H1 (cell line): ENCODE measurements around the gene FOXP4. TPM values are rescaled to one million over a fixed set of nuclear protein-coding genes. Genes with fewer than 3 reads are reported as not detected.

Experiments
- BACH1 ChIP-seq: IDR thresholded peaks from 2 replicates; pipeline ENCODE4 v1.6.1; 2012; ENCODE audit warnings: low read length, improper control_type of control experiment
- CBX8 ChIP-seq: fragments of 300-800, 300-1000 bp; sonication (generic); IDR thresholded peaks from 2 replicates; pipeline ENCODE4 v1.7.1; 2016; ENCODE audit warnings: low read depth, low read length, borderline replicate concordance
- GABPA ChIP-seq: IDR thresholded peaks from 2 replicates; pipeline ENCODE4 v1.6.1; 2011; ENCODE audit warnings: mild to moderate bottlenecking, low read length, moderate library complexity, borderline replicate concordance; ENCODE audit not compliant: insufficient read depth
- KDM4A ChIP-seq: IDR thresholded peaks from one replicate; pipeline ENCODE4 v1.7.1; 2012; ENCODE audit warnings: low read depth, mild to moderate bottlenecking, moderate library complexity, low read length, inconsistent platforms; ENCODE audit not compliant: severe bottlenecking
- RXRA ChIP-seq: IDR thresholded peaks from 2 replicates; pipeline ENCODE4 v1.6.1; 2011; ENCODE audit warnings: low read depth, mild to moderate bottlenecking, low read length, moderate library complexity; ENCODE audit not compliant: insufficient read depth
- SRF ChIP-seq: IDR thresholded peaks from 2 replicates; pipeline ENCODE4 v1.6.1; 2011; ENCODE audit warnings: mild to moderate bottlenecking, low read depth, low read length, moderate library complexity
- TCF12 ChIP-seq: IDR thresholded peaks from 2 replicates; pipeline ENCODE4 v1.6.1; 2011; ENCODE audit warnings: low read depth, mild to moderate bottlenecking, low read length
- polyA plus RNA-seq, 7 experiments: library from polyadenylated mRNA; depleted of rRNA in 3 of 7; stranded (reverse) in 5 of 7; unstranded in 2 of 7; fragments of >200 nt in 5 of 7; fragments of 200-250 nt in 2 of 7; gene quantifications; 1 replicate in 5 of 7; 2 replicates in 1 of 7; 4 replicates in 1 of 7; pipeline versions ENCODE4 v1.2.1 to v1.2.3, GENCODE V29; 2011 to 2013; ENCODE audit warnings: missing spikeins in 2 of 7, mixed read lengths in 2 of 7
- total RNA-seq: library from RNA; stranded (reverse); fragmentation: NEBNext Ultra II Directional; extraction: Animal tissue kit (Norgen Biotek cat#: 25700); gene quantifications from 2 replicates; pipeline ENCODE4 v1.2.1, GENCODE V29; 2021
- TF ChIP-seq, protein P1 (sequence below): IDR thresholded peaks from 2 replicates; pipeline ENCODE4 v1.6.1; 2012; ENCODE audit warnings: inconsistent platforms
- TF ChIP-seq, protein P2 (sequence below): IDR thresholded peaks from 2 replicates; pipeline ENCODE4 v1.6.1; 2012; ENCODE audit warnings: inconsistent platforms
- TF ChIP-seq, protein P3 (sequence below): IDR thresholded peaks from 2 replicates; pipeline ENCODE4 v1.6.1; 2011; ENCODE audit warnings: low read depth, mild to moderate bottlenecking, low read length; ENCODE audit not compliant: insufficient read depth

FOXP4 gene
- total and polyA plus RNA-seq, 2 of the 8 experiments (the other 6 are each of a cell fraction or from before 2014, with no cell fraction given) = 4.8 to 13.3 TPM

DNA sequence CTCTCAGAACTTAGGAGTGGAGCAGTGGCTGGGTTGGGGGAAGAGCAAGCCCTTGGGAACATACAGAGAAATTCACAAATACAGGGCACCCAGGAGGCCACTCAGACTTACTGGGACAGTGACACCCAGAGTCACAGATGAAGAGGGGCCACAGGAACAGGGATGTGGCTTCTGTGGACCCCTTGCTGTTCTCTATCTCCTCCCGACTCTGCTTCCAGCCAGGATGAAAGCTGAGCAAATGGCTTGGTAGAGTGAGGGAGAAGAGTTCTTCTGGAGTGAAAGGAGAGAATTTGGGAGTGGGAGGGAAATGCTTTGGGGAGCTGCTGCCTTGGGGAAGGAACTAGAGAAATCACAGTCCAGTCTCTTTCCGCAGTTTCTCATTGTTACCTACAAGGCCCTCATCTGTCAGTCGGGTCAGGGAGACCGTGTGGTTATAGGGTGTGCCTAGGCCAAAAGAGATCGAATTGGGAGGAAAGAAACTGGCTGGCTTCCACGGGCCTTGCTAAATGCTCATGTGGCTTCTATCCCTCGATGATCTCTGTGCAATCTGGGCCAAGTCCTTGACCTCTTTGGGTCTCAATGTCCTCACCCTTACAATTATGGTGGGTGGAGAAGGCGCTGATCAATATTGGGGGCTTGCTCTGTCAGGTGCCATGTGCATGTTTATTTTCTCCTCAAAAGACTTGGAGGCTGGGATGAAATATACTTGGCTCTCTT is 17.0 kb downstream of the FOXP4 start (continued):
- TF ChIP-seq, protein P1, sequence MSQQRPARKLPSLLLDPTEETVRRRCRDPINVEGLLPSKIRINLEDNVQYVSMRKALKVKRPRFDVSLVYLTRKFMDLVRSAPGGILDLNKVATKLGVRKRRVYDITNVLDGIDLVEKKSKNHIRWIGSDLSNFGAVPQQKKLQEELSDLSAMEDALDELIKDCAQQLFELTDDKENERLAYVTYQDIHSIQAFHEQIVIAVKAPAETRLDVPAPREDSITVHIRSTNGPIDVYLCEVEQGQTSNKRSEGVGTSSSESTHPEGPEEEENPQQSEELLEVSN = no peak
- TF ChIP-seq GABPA = no peak
- no peak for TF ChIP-seq TCF12
- TF ChIP-seq, protein P2, sequence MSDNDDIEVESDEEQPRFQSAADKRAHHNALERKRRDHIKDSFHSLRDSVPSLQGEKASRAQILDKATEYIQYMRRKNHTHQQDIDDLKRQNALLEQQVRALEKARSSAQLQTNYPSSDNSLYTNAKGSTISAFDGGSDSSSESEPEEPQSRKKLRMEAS = no peak
- TF ChIP-seq RXRA = no peak
- no peak for TF ChIP-seq BACH1
- no peak for TF ChIP-seq SRF
- TF ChIP-seq KDM4A = no peak
- TF ChIP-seq CBX8 = no peak
- TF ChIP-seq, protein P3, sequence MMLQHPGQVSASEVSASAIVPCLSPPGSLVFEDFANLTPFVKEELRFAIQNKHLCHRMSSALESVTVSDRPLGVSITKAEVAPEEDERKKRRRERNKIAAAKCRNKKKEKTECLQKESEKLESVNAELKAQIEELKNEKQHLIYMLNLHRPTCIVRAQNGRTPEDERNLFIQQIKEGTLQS = no peak
